Liver (tissue), 9 donors: ENCODE data around the gene TMEM161A. TPM values are rescaled to one million over a fixed set of nuclear protein-coding genes. Genes with fewer than 3 reads are reported as not detected.
"Not testable (repeated sequence)": the region's sequence is repeated elsewhere in the genome, so short reads cannot be mapped to it uniquely, and the experiment has no call there.

Source experiments
- DNase-seq: peaks from one replicate; pipeline ENCODE4 v3.0.0-alpha.2; 2017; ENCODE audit warnings: low spot score
- H3K27ac ChIP-seq, 2 donors: one replicate each; pipeline ENCODE4 v1.7.0; 2013; ENCODE audit warnings: inconsistent platforms in 2 of 2, low read length in 2 of 2, control low read depth in 1 of 2, low read depth in 1 of 2, mild to moderate bottlenecking in 1 of 2
- H3K27me3 ChIP-seq, 4 donors: one replicate each; pipeline versions ENCODE4 v1.6.1 to v1.7.0; 2013; ENCODE audit warnings: low read length in 3 of 4, inconsistent platforms in 1 of 4, mild to moderate bottlenecking in 1 of 4, moderate library complexity in 1 of 4; ENCODE audit not compliant: control insufficient read depth in 4 of 4, insufficient read depth in 4 of 4
- H3K36me3 ChIP-seq, 4 donors: one replicate each; pipeline versions ENCODE4 v1.6.1 to v1.7.0; 2013; ENCODE audit warnings: low read length in 3 of 4, mild to moderate bottlenecking in 3 of 4, low read depth in 1 of 4, moderate library complexity in 1 of 4; ENCODE audit not compliant: control insufficient read depth in 4 of 4, insufficient read depth in 3 of 4
- H3K4me1 ChIP-seq, 4 donors: one replicate each; pipeline versions ENCODE4 v1.6.1 to v1.7.0; 2013; ENCODE audit warnings: low read length in 3 of 4, mild to moderate bottlenecking in 3 of 4, moderate library complexity in 1 of 4; ENCODE audit not compliant: control insufficient read depth in 4 of 4, insufficient read depth in 4 of 4
- H3K4me3 ChIP-seq, 3 donors: one replicate each; pipeline versions ENCODE4 v1.6.1 to v1.7.0; 2013; ENCODE audit warnings: low read length in 3 of 3, control low read depth in 1 of 3, low read depth in 1 of 3, mild to moderate bottlenecking in 1 of 3
- H3K9ac ChIP-seq, 2 donors: one replicate each; pipeline ENCODE4 v1.7.0; 2013; ENCODE audit warnings: low read length in 2 of 2, mild to moderate bottlenecking in 2 of 2, moderate library complexity in 2 of 2, control low read depth in 1 of 2, low read depth in 1 of 2
- H3K9me3 ChIP-seq, 4 donors: one replicate each; pipeline versions ENCODE4 v1.6.1 to v1.7.0; 2013; ENCODE audit warnings: low read length in 3 of 4; ENCODE audit not compliant: control insufficient read depth in 4 of 4
- ATF3 ChIP-seq: IDR thresholded peaks from 2 replicates; pipeline ENCODE4 v1.6.1; 2016; ENCODE audit warnings: antibody characterized with exemption
- CTCF ChIP-seq: fragments of 150-350 bp; IDR thresholded peaks from 2 replicates; pipeline ENCODE4 v1.5.1; 2017; ENCODE audit warnings: improper control_type of control experiment, low read depth, low read length; ENCODE audit not compliant: missing input control
- EGR1 ChIP-seq, 2 donors: IDR thresholded peaks; 2 replicates each; pipeline ENCODE4 v1.6.1; 2016 to 2018; ENCODE audit warnings: antibody characterized with exemption in 2 of 2, low read depth in 2 of 2
- FOXA2 ChIP-seq: IDR thresholded peaks from 2 replicates; pipeline ENCODE4 v1.6.1; 2016; ENCODE audit warnings: antibody characterized with exemption
- HNF4A ChIP-seq, 2 donors: conservative IDR thresholded peaks; 2 replicates each; pipeline ENCODE4 v1.6.1; 2016; ENCODE audit warnings: antibody characterized with exemption in 2 of 2, mild to moderate bottlenecking in 2 of 2
- HNF4G ChIP-seq: IDR thresholded peaks from 2 replicates; pipeline ENCODE4 v1.6.1; 2016; ENCODE audit warnings: antibody characterized with exemption
- JUND ChIP-seq, 2 donors: IDR thresholded peaks; 2 replicates each; pipeline ENCODE4 v1.6.1; 2016; ENCODE audit warnings: antibody characterized with exemption in 2 of 2
- MAX ChIP-seq: IDR thresholded peaks from 2 replicates; pipeline ENCODE4 v1.6.1; 2016; ENCODE audit warnings: antibody characterized with exemption
- NR2F2 ChIP-seq: IDR thresholded peaks from 2 replicates; pipeline ENCODE4 v1.6.1; 2016; ENCODE audit warnings: antibody characterized with exemption
- RAD21 ChIP-seq, 2 donors: IDR thresholded peaks; 2 replicates each; pipeline ENCODE4 v1.6.1; 2016; ENCODE audit warnings: antibody characterized with exemption in 2 of 2, mild to moderate bottlenecking in 2 of 2
- REST ChIP-seq: IDR thresholded peaks from 2 replicates; pipeline ENCODE4 v1.6.1; 2016; ENCODE audit warnings: antibody characterized with exemption, mild to moderate bottlenecking
- SP1 ChIP-seq: IDR thresholded peaks from 2 replicates; pipeline ENCODE4 v1.6.1; 2018; ENCODE audit warnings: antibody characterized with exemption, mild to moderate bottlenecking
- TAF1 ChIP-seq: conservative IDR thresholded peaks from 2 replicates; pipeline ENCODE4 v1.6.1; 2016; ENCODE audit warnings: antibody characterized with exemption, mild to moderate bottlenecking
- YY1 ChIP-seq: IDR thresholded peaks from 2 replicates; pipeline ENCODE4 v1.6.1; 2016; ENCODE audit warnings: antibody characterized with exemption, mild to moderate bottlenecking
- WGBS: extraction: QIAGEN DNeasy Blood & Tissue Kit; methylation state at CpG from one replicate; pipeline ENCODE4 v1.1.7; 2013; 5-methylcytosine and 5-hydroxymethylcytosine counted together
- polyA plus RNA-seq, 2 donors: library from polyadenylated mRNA; stranded (reverse) in 1 of 2; unstranded in 1 of 2; fragments of 200-250 nt in 1 of 2; fragments of >200 nt in 1 of 2; fragmentation: Nextera tagmentation in 1 of 2; extraction: Ambion mirVana in 1 of 2; gene quantifications; one replicate each; pipeline versions ENCODE4 v1.2.1 to v1.2.3, GENCODE V29; 2013 to 2015
- total RNA-seq, 2 donors: library from RNA; depleted of rRNA; stranded (reverse); fragments of >200 nt; gene quantifications; one replicate each; pipeline ENCODE4 v1.2.3, GENCODE V29; 2014
- TF ChIP-seq, protein P1 (sequence below): IDR thresholded peaks from 2 replicates; pipeline ENCODE4 v1.6.1; 2016; ENCODE audit warnings: antibody characterized with exemption
- donor health status: healthy.
- donor health status: healthy.
- donor health status: healthy.
- donor health status: healthy.
- donor health status: healthy.

TMEM161A gene
- total and polyA plus RNA-seq, 4 donors: 13.1 to 27.1 (median 24.0) TPM

- TF ChIP-seq CTCF: no peak
- TF ChIP-seq RAD21 (IDR thresholded peaks at IDR 0.05): no peak
- TF ChIP-seq FOXA2: no peak
- no peak for TF ChIP-seq HNF4G
- TF ChIP-seq ATF3: no peak
- TF ChIP-seq JUND (IDR thresholded peaks at IDR 0.05): no peak
- TF ChIP-seq TAF1: no peak
- TF ChIP-seq SP1: no peak
- TF ChIP-seq NR2F2: no peak
- H3K27me3 ChIP-seq: no peaks in the 10 kb centered on the region
- 40% methylated on average over 5 of the region's 5 CpGs for whole genome bisulfite sequencing
Measured at GRCh38 chr19:19139876-19140229, 1.6 kb upstream of the TMEM161A start.

DNA sequence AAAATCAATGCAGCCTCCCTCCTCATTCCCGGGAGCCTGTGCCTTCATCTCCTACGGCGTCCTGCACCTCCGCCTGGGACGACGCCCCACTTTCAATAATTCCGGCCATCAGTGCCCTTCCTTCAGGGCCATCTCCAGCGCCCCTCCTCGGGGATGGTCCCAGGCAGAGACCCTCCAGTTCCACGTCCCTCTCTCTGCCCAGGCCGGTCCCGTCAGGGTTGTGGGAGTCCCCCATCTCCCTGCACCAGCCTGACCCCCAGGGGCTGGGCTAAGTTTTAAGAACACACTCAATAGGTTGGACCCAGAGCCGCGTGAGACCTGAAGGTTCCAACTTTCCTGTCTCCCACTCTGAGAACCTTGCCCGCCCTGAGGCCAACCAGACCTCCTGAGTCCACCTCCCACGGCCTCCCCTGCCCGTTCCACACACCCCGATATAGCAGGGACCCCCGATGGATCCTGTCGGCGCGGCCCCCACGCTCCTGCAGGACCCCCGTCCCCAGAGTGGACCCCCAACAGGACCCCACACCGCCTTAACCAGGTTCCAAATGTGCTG lies 646 bp downstream of the TMEM161A start:
- H3K9ac ChIP-seq: peak overlapping the region; percentile 93
- TF ChIP-seq YY1 (no peak), ATF3 (no peak), FOXA2 (no peak), JUND (IDR thresholded peaks at IDR 0.05) (no peak), MAX (no peak), TAF1 (no peak), REST (no peak), EGR1 (IDR thresholded peaks at IDR 0.05; ENCODE audit: low read depth in 2 of 2) (no peak), HNF4A (conservative IDR thresholded peaks at IDR 0.05) (no peak)
- TF ChIP-seq, protein P1, sequence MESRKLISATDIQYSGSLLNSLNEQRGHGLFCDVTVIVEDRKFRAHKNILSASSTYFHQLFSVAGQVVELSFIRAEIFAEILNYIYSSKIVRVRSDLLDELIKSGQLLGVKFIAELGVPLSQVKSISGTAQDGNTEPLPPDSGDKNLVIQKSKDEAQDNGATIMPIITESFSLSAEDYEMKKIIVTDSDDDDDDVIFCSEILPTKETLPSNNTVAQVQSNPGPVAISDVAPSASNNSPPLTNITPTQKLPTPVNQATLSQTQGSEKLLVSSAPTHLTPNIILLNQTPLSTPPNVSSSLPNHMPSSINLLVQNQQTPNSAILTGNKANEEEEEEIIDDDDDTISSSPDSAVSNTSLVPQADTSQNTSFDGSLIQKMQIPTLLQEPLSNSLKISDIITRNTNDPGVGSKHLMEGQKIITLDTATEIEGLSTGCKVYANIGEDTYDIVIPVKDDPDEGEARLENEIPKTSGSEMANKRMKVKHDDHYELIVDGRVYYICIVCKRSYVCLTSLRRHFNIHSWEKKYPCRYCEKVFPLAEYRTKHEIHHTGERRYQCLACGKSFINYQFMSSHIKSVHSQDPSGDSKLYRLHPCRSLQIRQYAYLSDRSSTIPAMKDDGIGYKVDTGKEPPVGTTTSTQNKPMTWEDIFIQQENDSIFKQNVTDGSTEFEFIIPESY: no peak
- H3K27ac ChIP-seq: peak overlapping the region; percentile 67 to 77
- peak overlapping the region; percentile 70 to 88 (median 81) for H3K4me3 ChIP-seq
- no peaks in the 10 kb centered on the region for H3K36me3 ChIP-seq
- DNase-seq: no peak
- peaks cover 0 to under 1% (median 0%) of the 10 kb centered on the region in 4 donors for H3K9me3 ChIP-seq
- H3K27me3 ChIP-seq: no peaks in the 10 kb centered on the region
- H3K4me1 ChIP-seq: peaks cover 0 to 15% (median 11%) of the 10 kb centered on the region in 4 donors
- WGBS: 21% methylated on average over 25 of the region's 25 CpGs

More at GRCh38 chr19:19139876-19140229, 1.6 kb upstream of the TMEM161A start:
- no peak for DNase-seq
- Histone ChIP-seq H3K27ac (no peak overlapping the region), H3K36me3 (no peaks in the 10 kb centered on the region), H3K4me3 (no peak overlapping the region), H3K9ac (no peak overlapping the region), H3K4me1 (peaks cover 0 to 14% (median 8%) of the 10 kb centered on the region in 4 donors), H3K9me3 (no peaks in the 10 kb centered on the region)

- H3K4me3 ChIP-seq, H3K9ac ChIP-seq, H3K36me3 ChIP-seq, DNase-seq, H3K27ac ChIP-seq, H3K9me3 ChIP-seq, H3K27me3 ChIP-seq: not testable (repeated sequence)
- WGBS: 89% methylated on average over 6 of the region's 6 CpGs
- H3K4me1 ChIP-seq: peaks cover 0 to 15% (median 11%) of the 10 kb centered on the region in 4 donors
Measured at GRCh38 chr19:19135713-19136112, 2.6 kb downstream of the TMEM161A start.
